Fibroblast of skin of back (primary cell): ENCODE measurements around the gene RBM24.

Experiments used
- DNase-seq: peaks from one replicate; pipeline ENCODE4 v3.0.0-alpha.2; 2013

Gene RBM24

DNA sequence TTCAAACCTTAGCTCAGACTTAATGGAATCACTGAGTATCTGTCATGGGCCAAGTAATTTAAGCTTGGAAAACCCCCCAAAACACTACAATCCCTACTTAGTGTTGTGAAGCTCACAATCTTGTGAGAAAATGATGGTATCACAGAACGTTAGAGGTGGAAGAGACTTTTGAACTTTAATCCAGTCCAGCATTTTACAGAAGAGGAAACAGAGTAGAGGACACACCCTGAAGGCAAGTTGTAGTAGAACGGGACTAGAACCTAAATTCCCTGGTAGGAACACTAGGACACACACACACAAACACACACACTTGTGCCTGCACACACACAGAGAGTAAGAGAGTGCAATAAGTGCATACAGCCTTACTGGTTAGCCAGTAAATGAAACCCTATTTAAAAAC lies 62.1 kb downstream of the RBM24 start:
- no peak for DNase-seq
